Cardiac muscle cell (in vitro differentiated cells and primary cell): ENCODE data around the gene POLR3K. TPM values are rescaled to one million over a fixed set of nuclear protein-coding genes. Genes with fewer than 3 reads are reported as not detected.
A peak's percentile ranks its signal among the peaks of the same experiment; 100 is the strongest.

Source experiments
- DNase-seq, 2 donors: peaks; one replicate each; pipeline versions ENCODE4 v3.0.0 to v3.0.0-alpha.2; 2010 to 2017; ENCODE audit warnings: low read depth in 1 of 2, low spot score in 1 of 2
- H3K27ac ChIP-seq: fragments of 200-600 bp; sonication (generic); 2 replicates; pipeline ENCODE4 v1.5.1; 2016
- H3K27me3 ChIP-seq: fragments of 200-600 bp; sonication (generic); 2 replicates; pipeline ENCODE4 v1.6.0; 2016; ENCODE audit warnings: control low read depth
- H3K36me3 ChIP-seq: fragments of 200-600 bp; sonication (generic); 2 replicates; pipeline ENCODE4 v1.5.1; 2016; ENCODE audit warnings: control low read depth
- H3K4me1 ChIP-seq: fragments of 200-600 bp; sonication (generic); 2 replicates; pipeline ENCODE4 v1.8.1; 2017; ENCODE audit warnings: low read depth, mild to moderate bottlenecking, mixed run types
- H3K4me3 ChIP-seq: fragments of 200-600 bp; sonication (generic); 2 replicates; pipeline ENCODE4 v1.5.1; 2016; ENCODE audit warnings: mild to moderate bottlenecking
- H3K9me3 ChIP-seq: fragments of 200-600 bp; sonication (generic); 2 replicates; pipeline ENCODE4 v1.5.1; 2017; ENCODE audit warnings: low read depth, mild to moderate bottlenecking, control low read depth
- CTCF ChIP-seq: IDR thresholded peaks from 2 replicates; pipeline ENCODE4 v1.5.1; 2012; ENCODE audit warnings: low read depth, mild to moderate bottlenecking, low read length
- polyA plus RNA-seq: library from polyadenylated mRNA; unstranded; fragments of >200 nt; fragmentation: Nextera tagmentation; extraction: Ambion mirVana; gene quantifications from 2 replicates; pipeline ENCODE4 v1.2.1, GENCODE V29; 2016
- total RNA-seq: library from RNA; depleted of rRNA; stranded (reverse); fragments of >200 nt; gene quantifications from 2 replicates; pipeline ENCODE4 v1.2.3, GENCODE V29; 2016

The POLR3K gene
- total and polyA plus RNA-seq, 2 experiments from 2014 or later: 7.1 to 29.6 TPM

DNA sequence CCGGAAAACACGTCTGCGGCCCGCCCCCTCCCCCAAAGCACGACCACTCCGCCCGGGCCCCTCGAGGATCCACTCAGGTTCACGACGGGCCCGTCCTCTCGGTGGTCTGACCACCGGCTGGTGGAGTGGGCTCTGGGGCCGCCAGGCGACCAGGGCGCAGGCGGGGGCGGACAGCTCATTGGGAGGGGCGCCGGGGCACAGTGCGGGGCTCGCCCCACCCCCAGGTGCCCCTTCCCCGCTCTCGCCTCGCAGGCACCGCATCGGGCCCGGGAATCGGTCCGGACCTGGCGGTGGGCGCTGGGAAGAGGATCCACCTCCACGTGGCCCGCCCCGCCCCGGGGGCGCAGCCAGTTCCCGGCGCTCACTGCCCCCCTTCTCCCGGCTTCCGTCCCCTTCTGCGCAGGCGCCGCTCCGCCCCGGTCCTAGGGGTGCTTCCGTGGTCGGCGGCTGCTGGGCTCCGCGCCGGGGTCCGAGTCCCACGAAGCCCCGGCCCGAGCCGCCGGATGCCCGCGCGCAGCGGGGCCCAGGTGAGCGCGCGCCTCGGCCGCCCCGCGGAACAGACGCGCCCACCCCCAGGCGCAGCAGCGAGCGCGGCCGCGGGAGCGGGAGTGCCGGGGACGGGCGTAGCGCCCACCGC lies 24.5 kb upstream of the POLR3K start, which contains the start of gene MPG:
Gene MPG (plus strand): TSS at position 419 of the 637 bp plus-strand sequence. CDS start 85 bp downstream, at position 504.
- Histone ChIP-seq H3K27ac (no peak within 1 kb of the TSS), H3K27me3 (no peaks in the 10 kb centered on the region), H3K4me3 (peak within 1 kb of the TSS; percentile 51), H3K9me3 (no peaks in the 10 kb centered on the region), H3K4me1 (peaks cover 25% of the 10 kb centered on the region), H3K36me3 (no peaks in the 10 kb centered on the region)
- peak; percentile 87 for DNase-seq
- TF ChIP-seq CTCF: no peak

GRCh38 chr16:77273-77806 lies 23.9 kb upstream of the POLR3K start:
- Histone ChIP-seq H3K4me3 (peak overlapping the region; percentile 51), H3K27ac (no peak overlapping the region), H3K36me3 (no peaks in the 10 kb centered on the region), H3K9me3 (no peaks in the 10 kb centered on the region), H3K27me3 (no peaks in the 10 kb centered on the region), H3K4me1 (peaks cover 29% of the 10 kb centered on the region)
- TF ChIP-seq CTCF: no peak
- peak; percentile 38 to 83 for DNase-seq

- peaks cover 29% of the 10 kb centered on the region for H3K4me1 ChIP-seq
- H3K9me3 ChIP-seq: no peaks in the 10 kb centered on the region
- no peak overlapping the region for H3K4me3 ChIP-seq
- no peak for TF ChIP-seq CTCF
- peak in 1 of 2 donors; percentile 79 for DNase-seq
- no peak overlapping the region for H3K27ac ChIP-seq
- no peaks in the 10 kb centered on the region for H3K36me3 ChIP-seq
- H3K27me3 ChIP-seq: no peaks in the 10 kb centered on the region
Measured at GRCh38 chr16:76535-77272, 23.3 kb upstream of the POLR3K start.

GRCh38 chr16:75580-76501 lies 22.4 kb upstream of the POLR3K start:
- H3K27ac ChIP-seq: peak overlapping the region; percentile 54
- TF ChIP-seq CTCF: peak; percentile 55
- H3K4me3 ChIP-seq: no peak overlapping the region
- no peaks in the 10 kb centered on the region for H3K27me3 ChIP-seq
- DNase-seq: peak in 1 of 2 donors; percentile 95
- H3K4me1 ChIP-seq: peaks cover 29% of the 10 kb centered on the region
- no peaks in the 10 kb centered on the region for H3K9me3 ChIP-seq
- H3K36me3 ChIP-seq: no peaks in the 10 kb centered on the region

- no peak for TF ChIP-seq CTCF
- Histone ChIP-seq H3K27ac (peak overlapping the region; percentile 54), H3K4me1 (peaks cover 29% of the 10 kb centered on the region), H3K4me3 (no peak overlapping the region), H3K9me3 (no peaks in the 10 kb centered on the region), H3K36me3 (no peaks in the 10 kb centered on the region), H3K27me3 (no peaks in the 10 kb centered on the region)
- DNase-seq: no peak
Measured at GRCh38 chr16:74747-75334, 21.4 kb upstream of the POLR3K start.
